VCaP (cell line): Measurements from ENCODE around the gene TMEM132E.

Experiments
- H3K27ac ChIP-seq: fragments of 450-650 bp; 2 replicates; pipeline ENCODE4 v1.5.1; 2017
- TF ChIP-seq, protein P1 (sequence below): fragments of 450-650 bp; conservative IDR thresholded peaks from 2 replicates; pipeline ENCODE4 v1.5.1; 2017; ENCODE audit warnings: mild to moderate bottlenecking, moderate library complexity

Gene TMEM132E

DNA sequence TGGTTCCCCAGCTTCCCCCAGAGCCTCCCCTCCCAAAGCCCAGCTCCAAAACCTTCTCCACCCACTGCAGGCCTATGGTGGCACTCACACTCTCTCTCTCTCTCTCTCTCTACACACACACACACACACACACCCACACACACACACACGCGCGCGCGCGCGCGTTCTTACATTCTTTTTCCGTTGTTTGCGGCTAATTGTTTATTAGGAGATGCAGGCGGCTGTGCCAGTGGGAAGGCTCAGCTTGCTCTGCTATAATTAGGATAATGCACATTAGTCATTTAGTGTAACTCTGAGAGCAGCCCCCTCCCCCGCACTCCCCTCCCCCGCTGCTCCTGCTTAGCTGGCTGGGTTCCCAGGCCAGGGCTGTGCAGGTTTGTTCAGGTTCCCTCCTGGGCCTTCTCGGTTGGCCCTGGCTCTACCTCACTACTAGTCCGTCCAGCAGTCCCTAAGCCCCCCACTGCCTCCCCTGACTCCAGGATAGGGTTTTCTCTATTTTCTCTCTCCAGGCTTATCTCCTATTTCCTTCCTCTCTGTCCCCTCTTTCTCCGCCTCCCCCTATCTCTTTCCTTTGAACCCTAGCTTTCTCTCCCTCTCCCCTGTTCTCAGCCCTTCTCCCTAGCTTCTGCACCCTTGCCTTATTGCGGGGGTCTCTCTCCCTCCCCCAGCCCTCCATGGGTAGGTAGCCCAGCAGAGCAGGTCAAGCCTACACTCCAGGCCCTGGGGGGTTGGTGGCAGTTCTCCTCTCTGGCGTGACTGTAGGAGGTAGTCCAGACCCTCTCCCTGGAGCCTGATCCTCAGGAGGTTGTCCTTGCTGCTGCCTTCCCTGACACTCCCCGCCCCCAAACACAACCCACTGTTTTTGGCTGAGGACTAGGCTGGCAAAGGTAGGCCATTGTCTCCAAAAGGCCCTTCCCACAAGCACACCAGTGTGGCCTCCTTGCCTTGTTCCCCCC lies 34.0 kb downstream of the TMEM132E start:
- TF ChIP-seq, protein P1, sequence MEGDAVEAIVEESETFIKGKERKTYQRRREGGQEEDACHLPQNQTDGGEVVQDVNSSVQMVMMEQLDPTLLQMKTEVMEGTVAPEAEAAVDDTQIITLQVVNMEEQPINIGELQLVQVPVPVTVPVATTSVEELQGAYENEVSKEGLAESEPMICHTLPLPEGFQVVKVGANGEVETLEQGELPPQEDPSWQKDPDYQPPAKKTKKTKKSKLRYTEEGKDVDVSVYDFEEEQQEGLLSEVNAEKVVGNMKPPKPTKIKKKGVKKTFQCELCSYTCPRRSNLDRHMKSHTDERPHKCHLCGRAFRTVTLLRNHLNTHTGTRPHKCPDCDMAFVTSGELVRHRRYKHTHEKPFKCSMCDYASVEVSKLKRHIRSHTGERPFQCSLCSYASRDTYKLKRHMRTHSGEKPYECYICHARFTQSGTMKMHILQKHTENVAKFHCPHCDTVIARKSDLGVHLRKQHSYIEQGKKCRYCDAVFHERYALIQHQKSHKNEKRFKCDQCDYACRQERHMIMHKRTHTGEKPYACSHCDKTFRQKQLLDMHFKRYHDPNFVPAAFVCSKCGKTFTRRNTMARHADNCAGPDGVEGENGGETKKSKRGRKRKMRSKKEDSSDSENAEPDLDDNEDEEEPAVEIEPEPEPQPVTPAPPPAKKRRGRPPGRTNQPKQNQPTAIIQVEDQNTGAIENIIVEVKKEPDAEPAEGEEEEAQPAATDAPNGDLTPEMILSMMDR: no peak
- peak overlapping the region; percentile 64 for H3K27ac ChIP-seq

DNA sequence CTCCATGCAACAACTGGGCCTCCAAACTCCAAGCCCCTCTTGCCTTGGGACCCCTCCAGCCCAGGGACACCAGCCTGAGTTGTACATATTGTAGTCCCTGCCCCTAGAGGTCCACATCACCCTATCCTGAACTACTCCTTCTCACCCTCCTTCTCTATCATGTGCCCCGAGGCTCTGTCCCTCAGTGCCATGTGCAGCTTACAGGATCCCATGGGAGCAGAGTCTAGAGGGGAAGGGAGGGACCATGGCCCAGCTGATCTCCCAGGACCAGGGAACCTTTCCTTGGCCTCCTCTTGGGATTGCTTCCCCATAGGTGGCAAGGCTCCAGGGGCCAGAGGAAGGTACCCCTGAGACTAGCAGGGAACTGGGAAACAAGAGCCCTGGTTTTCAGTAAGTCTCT lies 35.3 kb downstream of the TMEM132E start:
- H3K27ac ChIP-seq: no peak overlapping the region

DNA sequence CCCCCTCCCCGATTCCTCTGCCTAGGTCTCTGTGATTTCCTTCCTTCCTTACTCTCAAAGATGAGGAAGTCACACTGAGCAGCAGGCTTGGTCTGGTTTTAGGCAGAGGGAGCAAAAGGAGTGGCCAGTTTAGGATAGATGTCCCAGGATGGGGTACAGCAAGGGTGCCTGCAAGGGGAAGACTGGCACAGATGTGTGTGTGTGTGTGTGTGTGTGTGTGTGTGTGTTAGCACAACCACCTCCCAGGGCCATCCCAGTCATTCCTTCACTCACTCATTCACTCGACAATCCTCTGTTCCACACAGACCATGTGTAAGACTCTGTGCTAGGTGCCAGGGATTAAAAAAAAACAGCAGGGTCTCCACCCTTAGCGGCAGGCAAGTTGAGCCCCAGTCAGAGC lies 35.9 kb downstream of the TMEM132E start:
- TF ChIP-seq, protein P1: no peak
- H3K27ac ChIP-seq: no peak overlapping the region

More for the DNA sequence above, 35.3 kb downstream of the TMEM132E start:
- TF ChIP-seq, protein P1: no peak

DNA sequence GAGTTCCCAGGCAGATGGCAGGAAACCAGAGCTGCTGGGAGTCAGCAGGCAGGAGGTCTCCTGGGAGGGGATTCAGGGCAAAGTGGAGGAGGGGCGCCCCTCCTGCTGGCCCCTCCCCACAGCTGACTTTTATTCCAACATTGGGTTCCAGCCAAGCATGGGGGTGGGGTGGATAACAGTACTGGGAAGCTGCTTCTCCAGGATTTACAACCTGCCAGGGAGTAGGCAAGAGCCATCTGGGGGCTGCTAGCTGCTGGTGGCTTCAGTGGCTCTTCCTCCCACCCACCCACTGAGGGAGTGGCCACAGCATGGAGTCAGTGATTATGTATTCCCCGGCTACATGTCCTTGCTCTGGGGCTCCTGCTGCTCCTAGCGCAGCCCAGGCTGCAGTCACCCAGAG lies 36.8 kb downstream of the TMEM132E start:
- no peak overlapping the region for H3K27ac ChIP-seq
- TF ChIP-seq, protein P1: no peak

DNA sequence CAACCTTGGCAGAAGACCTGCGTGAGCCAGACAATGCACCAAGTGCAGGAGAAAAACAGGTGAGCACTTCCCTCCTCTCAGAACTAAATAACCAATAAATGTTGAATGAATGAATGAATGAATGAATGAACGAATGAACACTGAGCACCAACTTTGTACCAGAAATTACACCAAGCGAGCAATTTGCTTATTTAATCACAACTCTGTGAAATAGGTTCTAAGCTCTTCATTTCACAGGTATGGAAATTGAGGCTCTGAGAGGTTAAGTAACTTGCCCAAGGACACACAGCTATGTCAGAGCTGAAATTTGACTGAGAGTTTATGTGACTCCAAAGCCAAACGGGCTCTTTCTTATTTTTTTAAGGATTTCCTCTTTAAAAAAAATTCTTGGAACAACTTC lies 38.0 kb downstream of the TMEM132E start:
- TF ChIP-seq, protein P1: no peak
- H3K27ac ChIP-seq: no peak overlapping the region

DNA sequence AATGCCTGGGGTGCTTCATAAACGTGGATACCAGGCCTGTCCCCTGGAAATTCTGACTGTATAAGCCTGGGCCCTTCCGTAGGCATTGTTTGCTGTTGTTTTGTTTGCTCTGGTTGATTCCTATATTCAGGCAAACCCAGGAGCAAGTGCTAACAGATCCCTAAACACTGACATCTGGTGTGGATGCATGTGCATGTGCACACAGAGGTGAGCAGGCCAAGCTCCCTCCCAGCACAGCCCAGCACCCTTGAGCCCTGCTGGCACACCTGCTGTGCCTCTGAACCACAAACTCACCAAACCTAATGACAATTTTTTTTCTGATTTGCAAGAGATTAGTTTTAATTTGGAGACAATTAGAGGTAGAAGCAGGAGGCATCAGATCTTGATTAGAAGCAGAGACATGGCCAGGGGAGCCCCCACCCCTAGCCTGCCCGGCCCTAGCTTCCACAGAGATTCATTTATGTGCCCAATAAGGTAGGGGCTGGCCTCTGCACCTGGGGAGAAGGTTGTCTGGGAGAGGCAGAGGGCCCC lies 40.4 kb downstream of the TMEM132E start:
- H3K27ac ChIP-seq: no peak overlapping the region
- TF ChIP-seq, protein P1: no peak

DNA sequence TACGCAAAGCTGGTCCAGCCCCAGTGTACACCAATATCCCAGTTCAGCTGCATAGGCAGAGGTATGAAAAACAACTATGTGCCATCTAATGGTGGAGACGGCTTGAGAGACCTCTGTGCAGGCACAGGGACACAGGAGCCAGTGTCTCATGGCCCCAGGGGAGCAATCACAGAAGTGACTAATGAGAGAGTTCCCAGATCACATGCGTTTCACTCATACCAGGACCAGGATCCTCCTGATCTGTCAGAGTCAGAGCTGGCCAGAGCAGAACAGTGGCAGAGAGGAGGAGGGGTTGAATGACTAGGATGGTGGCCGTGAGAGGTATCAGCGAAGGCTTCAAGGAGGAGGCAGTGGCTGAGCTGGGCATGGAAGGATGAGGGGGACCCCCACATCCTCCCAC lies 41.1 kb downstream of the TMEM132E start:
- H3K27ac ChIP-seq: no peak overlapping the region

More for the DNA sequence above, 41.1 kb downstream of the TMEM132E start:
- TF ChIP-seq, protein P1: no peak
